SJSA1 (cell line): ENCODE results near the gene CHST13. TPM values are rescaled to one million over a fixed set of nuclear protein-coding genes. Genes with fewer than 3 reads are reported as not detected.
"Not testable (repeated sequence)": the region's sequence is repeated elsewhere in the genome, so short reads cannot be mapped to it uniquely, and the experiment has no call there.

Experiments
- DNase-seq, 2 experiments: peaks; one replicate each; pipeline ENCODE4 v3.0.0-alpha.2; 2015 to 2020; ENCODE audit warnings: low spot score in 2 of 2, low read depth in 1 of 2
- H3K27ac ChIP-seq: fragments of 250-450 bp; sonication (Bioruptor Pico); 2 replicates; pipeline ENCODE4 v1.5.1; 2020; ENCODE audit warnings: mild to moderate bottlenecking, moderate library complexity
- H3K27me3 ChIP-seq: fragments of 250-450 bp; sonication (Bioruptor Pico); replicated peaks from 2 replicates; pipeline ENCODE4 v1.5.1; 2020; ENCODE audit warnings: mild to moderate bottlenecking, moderate library complexity
- H3K36me3 ChIP-seq: fragments of 250-450 bp; sonication (Bioruptor Pico); 2 replicates; pipeline ENCODE4 v1.5.1; 2020; ENCODE audit warnings: mild to moderate bottlenecking
- H3K4me1 ChIP-seq: fragments of 250-450 bp; sonication (Bioruptor Pico); replicated peaks from 2 replicates; pipeline ENCODE4 v1.6.1; 2021; ENCODE audit warnings: mild to moderate bottlenecking
- H3K4me3 ChIP-seq: fragments of 250-450 bp; sonication (Bioruptor Pico); 2 replicates; pipeline ENCODE4 v1.5.1; 2020; ENCODE audit warnings: mild to moderate bottlenecking
- H3K9me3 ChIP-seq: fragments of 250-450 bp; sonication (Bioruptor Pico); replicated peaks from 2 replicates; pipeline ENCODE4 v1.5.1; 2020; ENCODE audit warnings: mild to moderate bottlenecking
- total RNA-seq: library from RNA; depleted of rRNA; stranded (reverse); fragments of >200 nt; shearing (Covaris generic); gene quantifications from 2 replicates; pipeline ENCODE4 v1.2.3, GENCODE V29; 2014

The CHST13 gene
- total RNA-seq, 1 experiment from 2014 or later: not detected

DNA sequence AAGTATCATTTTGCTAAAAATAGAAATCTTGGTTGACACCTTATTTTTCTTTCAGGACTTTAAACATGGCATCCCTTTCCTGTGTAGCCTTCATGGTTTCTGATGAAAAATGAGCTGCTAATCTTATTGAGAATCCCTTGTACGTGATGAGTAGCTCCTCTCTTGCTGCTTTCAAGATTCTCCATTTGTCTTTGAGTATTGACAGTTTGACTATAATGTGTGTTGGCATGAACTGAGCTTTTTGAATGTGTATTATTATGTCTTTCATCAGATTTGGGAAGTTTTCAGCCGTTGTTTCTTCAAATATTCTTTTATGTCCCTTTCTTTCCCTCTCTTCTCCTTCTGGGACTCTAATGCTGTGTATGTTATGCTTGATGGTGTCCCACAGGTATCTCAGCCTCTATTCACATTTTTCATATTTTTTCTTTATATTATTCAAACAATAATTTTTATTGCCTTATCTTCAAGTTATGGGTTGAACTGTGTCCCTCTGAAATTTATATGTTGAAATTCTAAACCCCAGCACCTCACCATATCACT is 38.9 kb downstream of the CHST13 start:
- no peaks in the 10 kb centered on the region for H3K9me3 ChIP-seq
- no peak overlapping the region for H3K27ac ChIP-seq
- no peaks in the 10 kb centered on the region for H3K4me1 ChIP-seq
- no peak for DNase-seq
- H3K4me3 ChIP-seq: no peak overlapping the region
- peaks cover 41% of the 10 kb centered on the region for H3K27me3 ChIP-seq
- no peaks in the 10 kb centered on the region for H3K36me3 ChIP-seq

DNA sequence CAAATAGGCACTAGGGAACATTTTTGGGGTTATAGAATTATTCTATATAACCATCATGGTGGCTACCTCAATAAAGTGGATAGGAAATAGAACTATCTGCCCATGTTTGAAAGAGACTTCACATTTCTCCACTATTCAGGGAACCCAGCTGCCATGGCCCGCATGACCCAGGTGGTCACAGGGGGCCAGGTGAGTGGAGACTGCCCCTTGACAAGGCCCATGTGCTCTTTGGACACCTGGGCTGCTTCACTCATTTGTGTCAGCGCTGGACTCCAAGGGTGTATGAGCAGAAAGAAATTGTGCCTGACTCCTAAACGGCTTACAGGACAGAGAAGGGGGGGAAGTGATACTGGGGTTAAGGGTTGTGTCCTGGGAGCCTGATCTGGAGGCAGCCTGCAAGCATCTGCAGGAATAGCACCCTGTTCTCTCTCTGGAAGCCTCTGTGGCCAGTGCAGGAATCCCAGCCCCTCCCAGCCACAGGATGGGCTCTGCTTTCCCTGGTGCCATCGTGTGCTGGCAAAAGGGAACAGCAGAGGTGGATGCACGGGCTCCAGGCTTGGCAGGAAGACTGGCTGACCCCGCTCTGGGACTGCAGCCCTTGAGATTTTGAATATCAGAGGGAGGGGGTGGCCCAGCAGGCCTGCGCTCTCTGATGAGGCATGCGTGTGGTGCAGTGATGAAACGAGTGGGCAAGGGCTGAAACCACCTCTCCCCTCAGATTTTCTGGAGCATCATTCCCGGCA is 43.9 kb downstream of the CHST13 start:
- no peaks in the 10 kb centered on the region for H3K9me3 ChIP-seq
- no peak overlapping the region for H3K4me3 ChIP-seq
- H3K4me1 ChIP-seq: no peaks in the 10 kb centered on the region
- H3K36me3 ChIP-seq: no peaks in the 10 kb centered on the region
- peaks cover 28% of the 10 kb centered on the region for H3K27me3 ChIP-seq
- no peak for DNase-seq
- no peak overlapping the region for H3K27ac ChIP-seq

DNA sequence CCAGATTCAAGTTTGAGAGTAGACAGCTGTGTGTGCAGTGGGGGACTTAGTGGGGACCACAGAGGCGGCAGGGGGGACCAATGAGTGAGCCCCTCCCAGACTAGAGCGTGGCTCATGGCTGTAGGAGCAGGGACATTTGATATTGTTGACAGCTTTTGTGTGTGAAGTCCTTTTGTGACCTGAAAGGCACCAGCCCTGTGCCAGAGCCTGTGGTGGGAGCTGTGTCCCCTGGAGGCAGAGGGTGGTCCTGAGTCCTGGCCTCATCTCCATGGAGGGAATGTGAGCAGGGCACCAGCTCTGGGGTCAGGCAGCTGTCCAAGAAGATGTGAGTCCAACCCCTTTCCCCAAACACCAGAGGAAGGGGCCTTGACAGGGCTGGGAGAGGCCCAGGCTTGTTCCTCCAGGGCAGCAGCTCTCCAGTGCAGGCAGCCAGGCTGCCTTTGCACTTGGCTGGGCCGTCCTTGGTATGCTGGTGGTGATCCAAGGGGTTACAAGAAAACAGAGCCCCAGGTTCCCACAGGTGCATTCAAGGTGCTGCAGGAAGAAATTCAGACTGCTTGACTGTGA is 44.9 kb downstream of the CHST13 start:
- Histone ChIP-seq H3K36me3 (no peaks in the 10 kb centered on the region), H3K27ac (no peak overlapping the region), H3K27me3 (peaks cover 26% of the 10 kb centered on the region), H3K9me3 (no peaks in the 10 kb centered on the region), H3K4me3 (no peak overlapping the region), H3K4me1 (no peaks in the 10 kb centered on the region)
- no peak for DNase-seq

DNA sequence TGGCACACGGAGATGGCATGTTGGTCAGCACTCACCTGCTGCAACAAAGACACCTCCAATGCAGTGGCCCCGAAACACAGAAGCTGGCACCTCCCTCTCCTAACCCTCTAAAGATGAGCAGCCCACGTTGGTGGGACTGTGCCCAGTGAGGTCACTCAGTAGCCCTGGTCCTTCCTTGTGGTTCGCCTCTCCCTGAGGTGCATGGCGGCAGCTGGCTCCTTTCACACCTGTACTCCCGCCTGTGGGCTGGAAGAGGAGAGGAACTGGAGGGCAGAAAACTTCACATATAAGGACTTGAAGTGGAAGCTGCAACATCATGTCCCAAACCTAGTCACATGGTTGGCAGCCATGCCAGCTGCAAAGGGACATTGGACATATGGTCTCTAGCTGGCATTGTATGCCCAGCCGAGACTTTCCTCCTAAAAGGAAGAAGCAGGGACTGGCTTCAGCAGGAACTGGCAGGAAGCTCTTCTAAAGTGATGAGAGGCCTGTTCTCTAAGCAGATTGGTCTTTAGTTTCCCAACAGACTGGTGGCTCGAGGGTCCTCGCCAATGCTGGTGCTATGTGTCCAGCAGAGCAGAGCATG is 45.5 kb downstream of the CHST13 start:
- H3K9me3 ChIP-seq: no peaks in the 10 kb centered on the region
- peaks cover 26% of the 10 kb centered on the region for H3K27me3 ChIP-seq
- no peak overlapping the region for H3K4me3 ChIP-seq
- H3K36me3 ChIP-seq: no peaks in the 10 kb centered on the region
- no peaks in the 10 kb centered on the region for H3K4me1 ChIP-seq
- no peak overlapping the region for H3K27ac ChIP-seq
- no peak for DNase-seq

DNA sequence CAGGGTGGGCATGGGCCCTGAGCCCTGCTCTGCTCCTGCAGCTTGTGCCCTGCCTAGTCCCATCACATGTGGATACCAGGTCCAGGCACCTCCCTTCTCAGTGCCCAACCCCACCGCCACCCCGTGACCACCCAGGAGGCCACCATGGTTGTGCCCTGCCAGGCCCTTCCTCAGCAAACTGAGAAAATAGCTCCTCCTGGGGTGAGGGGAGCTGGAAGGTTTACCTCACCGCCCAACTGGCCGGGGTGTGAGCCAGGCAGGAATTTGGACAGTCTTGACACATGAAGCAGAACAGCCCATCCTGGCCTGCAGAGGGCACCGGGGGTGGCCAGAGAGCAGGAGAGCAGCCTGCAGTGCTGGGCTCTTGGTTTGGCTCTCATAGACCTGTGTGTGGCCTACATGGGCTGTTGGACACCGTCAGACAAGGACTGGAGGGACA is 46.2 kb downstream of the CHST13 start:
- DNase-seq: no peak
- H3K36me3 ChIP-seq: no peaks in the 10 kb centered on the region
- no peaks in the 10 kb centered on the region for H3K4me1 ChIP-seq
- H3K27me3 ChIP-seq: peaks cover 29% of the 10 kb centered on the region
- H3K27ac ChIP-seq: no peak overlapping the region
- H3K9me3 ChIP-seq: no peaks in the 10 kb centered on the region
- H3K4me3 ChIP-seq: no peak overlapping the region

DNA sequence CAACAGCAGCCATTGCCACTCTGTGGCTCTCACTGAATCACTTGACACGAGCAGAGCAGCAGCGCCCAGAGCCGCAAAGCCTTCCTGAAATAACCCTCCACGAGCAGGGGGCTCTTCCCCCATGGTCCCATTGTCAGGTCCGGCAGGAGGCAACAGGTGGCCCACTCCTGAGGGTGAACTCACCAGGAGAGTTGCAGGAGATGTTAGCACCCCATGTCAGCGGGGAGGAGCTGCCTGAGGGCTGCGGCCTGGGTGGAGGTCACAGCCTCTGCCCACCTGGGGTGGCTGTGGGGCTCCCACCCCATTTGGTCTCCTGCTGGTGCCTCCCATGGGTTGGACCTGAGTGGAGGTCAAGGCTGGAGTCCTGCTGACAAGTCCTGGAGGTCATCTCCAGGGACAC is 47.1 kb downstream of the CHST13 start:
- Histone ChIP-seq H3K36me3 (no peaks in the 10 kb centered on the region), H3K27ac (no peak overlapping the region), H3K4me3 (no peak overlapping the region), H3K9me3 (no peaks in the 10 kb centered on the region), H3K4me1 (no peaks in the 10 kb centered on the region), H3K27me3 (peaks cover 23% of the 10 kb centered on the region)
- DNase-seq: no peak

DNA sequence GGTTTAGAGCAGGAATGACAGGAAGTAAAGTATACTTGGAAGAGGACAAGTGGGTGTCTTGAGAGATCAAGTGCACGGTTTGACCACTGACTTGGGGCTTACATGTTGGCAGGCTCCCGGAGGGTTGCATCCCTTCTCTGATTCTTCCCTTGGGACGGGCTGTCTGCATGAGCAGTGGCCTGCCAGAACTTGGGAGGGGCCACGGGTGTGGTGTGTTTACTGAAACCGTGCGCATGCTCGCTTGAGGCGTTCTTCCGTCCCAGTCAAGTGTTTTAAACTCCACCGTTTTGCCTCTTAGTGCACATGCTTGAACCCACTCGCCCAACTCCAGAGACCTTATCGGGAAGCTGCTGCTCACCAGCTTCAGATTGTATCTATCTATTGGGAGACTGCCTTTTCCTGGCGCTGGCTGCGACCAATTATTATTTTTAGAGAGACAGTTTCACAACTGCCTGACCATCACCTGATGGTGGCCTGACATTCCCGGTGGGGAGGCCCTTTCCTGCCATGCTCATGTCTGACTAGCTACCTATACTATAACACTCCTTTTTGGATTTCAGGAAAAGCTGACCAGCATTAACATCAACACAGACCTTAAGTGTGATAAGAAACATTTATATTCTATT is 49.6 kb downstream of the CHST13 start:
- DNase-seq: no peak

DNA sequence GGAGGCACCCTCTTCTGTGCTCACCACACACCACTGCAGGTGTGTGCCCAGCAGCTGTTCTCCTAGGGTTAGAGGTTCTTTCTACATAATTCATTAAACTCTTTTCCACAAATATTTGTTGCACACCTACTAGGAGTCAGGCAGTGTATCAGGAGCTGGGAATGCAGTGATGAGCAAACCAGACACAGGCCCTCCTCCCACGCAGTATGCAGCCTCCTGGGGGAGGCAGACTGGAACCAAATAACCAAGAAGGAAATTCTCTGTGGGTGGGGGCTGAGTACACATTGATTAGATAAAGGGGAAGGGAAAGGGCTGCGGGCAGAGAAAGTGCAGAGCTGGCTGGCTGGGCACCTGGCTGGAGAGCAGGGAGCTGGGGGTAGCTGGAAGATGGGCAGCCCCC is 53.3 kb downstream of the CHST13 start:
- DNase-seq: no peak

More for the DNA sequence above, 49.6 kb downstream of the CHST13 start:
- no peaks in the 10 kb centered on the region for H3K4me1 ChIP-seq
- no peak overlapping the region for H3K27ac ChIP-seq
- no peak overlapping the region for H3K4me3 ChIP-seq
- no peaks in the 10 kb centered on the region for H3K9me3 ChIP-seq
- peaks cover 11% of the 10 kb centered on the region for H3K27me3 ChIP-seq
- no peaks in the 10 kb centered on the region for H3K36me3 ChIP-seq

DNA sequence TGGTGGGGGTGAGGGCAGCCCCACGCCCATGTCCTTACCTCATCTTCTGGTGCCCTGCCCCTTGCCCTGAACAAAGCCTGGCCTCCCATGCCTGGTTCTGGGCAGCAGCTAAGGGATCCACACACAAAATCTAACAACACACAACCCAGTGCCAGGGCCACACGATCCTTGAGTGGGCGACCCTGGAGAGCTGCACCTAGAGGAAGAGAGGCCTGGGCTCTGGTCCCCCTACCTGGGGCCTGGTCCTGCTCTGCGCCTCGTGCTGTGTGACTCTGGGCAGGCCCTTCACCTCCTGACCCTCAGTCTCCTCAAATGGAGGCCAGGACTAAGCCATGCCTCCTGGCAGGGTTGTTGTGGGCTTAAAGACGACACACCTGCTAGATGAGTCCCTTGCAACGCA is 54.7 kb downstream of the CHST13 start:
- H3K36me3 ChIP-seq: no peaks in the 10 kb centered on the region
- peaks cover 7% of the 10 kb centered on the region for H3K27me3 ChIP-seq
- H3K4me1 ChIP-seq: no peaks in the 10 kb centered on the region
- H3K4me3 ChIP-seq: no peak overlapping the region
- no peak overlapping the region for H3K27ac ChIP-seq
- no peak for DNase-seq
- H3K9me3 ChIP-seq: no peaks in the 10 kb centered on the region

More for the DNA sequence above, 53.3 kb downstream of the CHST13 start:
- peaks cover 11% of the 10 kb centered on the region for H3K27me3 ChIP-seq
- no peaks in the 10 kb centered on the region for H3K4me1 ChIP-seq
- H3K36me3 ChIP-seq: no peaks in the 10 kb centered on the region
- H3K9me3 ChIP-seq: no peaks in the 10 kb centered on the region
- H3K27ac ChIP-seq: no peak overlapping the region
- H3K4me3 ChIP-seq: no peak overlapping the region

DNA sequence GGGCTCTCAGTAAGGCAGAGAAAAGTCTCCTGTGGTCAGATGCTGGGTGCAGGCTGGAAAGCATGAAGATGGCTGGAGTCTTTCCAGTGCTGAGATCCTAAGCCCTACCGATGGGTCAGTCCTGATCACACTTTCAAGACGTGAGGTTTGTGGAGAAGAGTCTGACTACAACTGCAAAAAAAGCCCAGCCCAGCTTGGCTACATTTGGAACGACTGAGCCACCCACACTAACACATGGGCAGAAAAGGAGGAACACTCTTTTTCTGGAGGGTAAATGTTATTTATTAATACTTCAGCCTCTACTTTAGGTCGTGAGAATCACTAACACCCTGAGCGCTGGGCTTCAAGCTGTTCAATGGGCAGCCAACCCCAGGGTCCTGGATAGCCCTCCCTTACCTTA is 56.8 kb downstream of the CHST13 start:
- Histone ChIP-seq H3K4me1 (no peaks in the 10 kb centered on the region), H3K4me3 (no peak overlapping the region), H3K27ac (no peak overlapping the region), H3K9me3 (no peaks in the 10 kb centered on the region), H3K36me3 (no peaks in the 10 kb centered on the region), H3K27me3 (no peaks in the 10 kb centered on the region; the same call in 1 of the 2 replicates)
- DNase-seq: no peak

DNA sequence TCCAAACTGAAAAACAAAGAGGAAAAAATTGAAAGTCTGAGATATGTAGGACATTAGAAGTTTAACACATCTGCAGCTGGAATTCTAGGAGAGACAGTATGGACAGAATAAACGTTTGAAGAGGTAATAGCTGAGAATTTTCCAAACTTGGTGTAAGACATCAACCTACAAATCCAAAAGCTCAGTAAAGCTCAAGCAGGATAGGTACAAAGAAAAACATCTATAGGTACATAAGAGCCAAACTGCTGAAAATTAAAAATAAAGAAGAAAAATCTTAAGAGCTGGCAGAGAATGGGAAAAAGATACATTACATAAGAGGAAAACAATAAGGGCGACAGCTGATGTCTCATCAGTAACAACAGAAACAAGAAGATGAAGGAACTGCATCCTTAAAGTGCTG is 57.6 kb downstream of the CHST13 start:
- no peaks in the 10 kb centered on the region; the same call in 1 of the 2 replicates for H3K27me3 ChIP-seq
- no peaks in the 10 kb centered on the region for H3K36me3 ChIP-seq
- no peak overlapping the region for H3K27ac ChIP-seq
- no peak for DNase-seq
- H3K4me1 ChIP-seq: no peaks in the 10 kb centered on the region
- H3K4me3 ChIP-seq: no peak overlapping the region
- H3K9me3 ChIP-seq: no peaks in the 10 kb centered on the region

DNA sequence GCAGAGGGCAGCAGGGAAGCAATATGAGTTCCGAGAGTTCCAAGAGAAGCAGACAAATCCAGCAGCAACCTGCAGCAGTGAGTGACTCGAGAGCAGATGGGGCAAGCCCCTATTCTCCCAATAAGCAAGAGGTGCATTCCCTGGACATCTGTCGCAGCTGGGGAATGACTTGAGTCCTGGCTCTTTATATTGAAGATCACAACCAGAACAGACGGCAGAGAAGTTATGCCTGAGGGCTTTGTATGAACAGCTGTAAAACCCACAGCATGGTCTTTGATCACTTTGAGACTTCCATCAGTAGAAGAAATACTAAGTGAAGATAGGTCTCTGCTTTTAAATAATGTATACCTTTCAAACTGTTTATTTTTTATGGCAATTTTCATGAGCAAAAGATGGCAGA is 58.4 kb downstream of the CHST13 start:
- Histone ChIP-seq H3K9me3 (no peaks in the 10 kb centered on the region), H3K36me3 (no peaks in the 10 kb centered on the region), H3K4me3 (no peak overlapping the region), H3K27ac (no peak overlapping the region), H3K4me1 (no peaks in the 10 kb centered on the region), H3K27me3 (no peaks in the 10 kb centered on the region; the same call in 1 of the 2 replicates)
- DNase-seq: no peak

DNA sequence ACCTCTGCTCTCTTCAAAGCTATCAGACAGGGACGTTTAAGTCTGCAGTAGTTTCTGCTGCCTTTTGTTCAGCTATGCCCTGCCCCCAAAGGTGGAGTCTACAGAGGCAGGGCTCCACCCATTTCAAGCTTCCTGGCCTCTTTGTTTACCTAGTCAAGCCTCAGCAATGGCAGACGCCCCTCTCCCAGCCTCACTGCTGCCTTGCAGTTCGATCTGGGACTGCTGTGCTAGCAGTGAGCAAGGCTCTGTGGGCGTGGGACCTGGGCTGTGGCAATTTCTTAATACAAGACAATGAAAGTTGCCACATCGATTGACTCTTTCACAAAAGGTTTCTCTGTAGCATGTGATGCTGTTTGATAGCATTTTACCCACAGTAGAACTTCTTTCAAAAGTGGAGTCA is 67.6 kb downstream of the CHST13 start:
- not testable (repeated sequence) for DNase-seq, H3K9me3 ChIP-seq, H3K36me3 ChIP-seq, H3K27me3 ChIP-seq, H3K27ac ChIP-seq, H3K4me1 ChIP-seq, H3K4me3 ChIP-seq
